Upper lobe of right lung (tissue), 1 donor: ENCODE results near the gene TRAF6. TPM values are rescaled to one million over a fixed set of nuclear protein-coding genes. Genes with fewer than 3 reads are reported as not detected.

Experiments
- ATAC-seq: fragments of 200-7000 bp; cut with Tn5 transposase; one replicate; pipeline ENCODE4 v1.9.1; 2020; ENCODE audit warnings: mild to moderate bottlenecking, moderate library complexity
- DNase-seq: peaks from one replicate; pipeline ENCODE4 v3.0.0-alpha.2; 2020
- H3K27ac ChIP-seq: fragments of 200-600 bp; one replicate; pipeline ENCODE4 v1.8.0; 2022
- H3K27me3 ChIP-seq: fragments of 200-600 bp; one replicate; pipeline ENCODE4 v1.8.0; 2022; ENCODE audit warnings: mild to moderate bottlenecking
- H3K36me3 ChIP-seq: fragments of 200-600 bp; one replicate; pipeline ENCODE4 v1.8.0; 2022
- H3K4me1 ChIP-seq: fragments of 200-600 bp; one replicate; pipeline ENCODE4 v1.8.0; 2022
- H3K4me3 ChIP-seq: fragments of 200-600 bp; one replicate; pipeline ENCODE4 v1.8.0; 2022; ENCODE audit warnings: mild to moderate bottlenecking
- H3K9me3 ChIP-seq: fragments of 200-600 bp; one replicate; pipeline ENCODE4 v1.8.0; 2022
- intact Hi-C: fragments of 100-400 bp; cut with DNase I; formaldehyde crosslinking; loops from one replicate; pipeline ENCODE4 v1.11.0; 2022
- total RNA-seq: library from RNA; stranded (reverse); fragmentation: NEBNext Ultra II Directional; extraction: Animal tissue kit (Norgen Biotek cat#: 25700); gene quantifications from one replicate; pipeline ENCODE4 v1.2.1, GENCODE V29; 2021
- TF ChIP-seq, protein P1 (sequence below): fragments of 200-600 bp; IDR thresholded peaks from one replicate; pipeline ENCODE4 v1.8.0; 2022; ENCODE audit warnings: antibody characterized with exemption
- donor health status: DM: no; HTN: yes; CAD: no; lungs with severe emphysema.

Gene TRAF6
- total RNA-seq, 1 donor from 2014 or later, result 13.5 TPM

DNA sequence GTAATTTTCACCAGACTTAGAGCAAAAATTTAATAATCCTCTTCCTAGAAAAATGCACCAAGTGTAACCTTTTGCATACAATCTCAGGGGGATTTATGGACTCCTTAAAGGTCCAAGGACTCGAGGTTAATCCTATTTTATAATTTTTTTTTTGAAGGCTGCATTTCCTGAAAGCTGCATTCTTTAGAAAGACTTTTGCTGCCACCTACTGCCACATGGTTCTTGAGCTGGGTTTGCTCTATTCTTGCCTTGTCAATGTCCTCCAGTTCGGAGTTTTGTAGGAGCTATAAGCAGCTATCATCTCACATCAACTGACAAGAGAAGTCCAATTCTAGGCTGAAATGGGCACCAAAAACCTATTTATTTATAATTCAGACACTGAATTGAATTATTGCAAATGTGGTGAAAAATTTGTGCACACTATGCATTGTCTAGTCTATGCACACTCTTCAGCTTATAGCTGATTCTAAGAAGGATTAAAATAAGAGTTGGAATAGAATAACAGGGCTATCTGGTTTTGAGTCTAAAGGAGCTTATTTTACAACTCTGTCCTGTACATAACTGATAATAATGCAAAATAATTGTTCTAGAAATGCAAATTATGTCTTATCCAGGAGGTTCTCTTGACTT, 31.3 kb downstream of the TRAF6 start:
- Histone ChIP-seq H3K36me3 (no peaks in the 10 kb centered on the region), H3K4me1 (no peaks in the 10 kb centered on the region), H3K27ac (no peak overlapping the region), H3K27me3 (no peaks in the 10 kb centered on the region), H3K9me3 (no peaks in the 10 kb centered on the region), H3K4me3 (no peak overlapping the region)
- ATAC-seq (peak; percentile 69), DNase-seq (no peak)
- TF ChIP-seq, protein P1, sequence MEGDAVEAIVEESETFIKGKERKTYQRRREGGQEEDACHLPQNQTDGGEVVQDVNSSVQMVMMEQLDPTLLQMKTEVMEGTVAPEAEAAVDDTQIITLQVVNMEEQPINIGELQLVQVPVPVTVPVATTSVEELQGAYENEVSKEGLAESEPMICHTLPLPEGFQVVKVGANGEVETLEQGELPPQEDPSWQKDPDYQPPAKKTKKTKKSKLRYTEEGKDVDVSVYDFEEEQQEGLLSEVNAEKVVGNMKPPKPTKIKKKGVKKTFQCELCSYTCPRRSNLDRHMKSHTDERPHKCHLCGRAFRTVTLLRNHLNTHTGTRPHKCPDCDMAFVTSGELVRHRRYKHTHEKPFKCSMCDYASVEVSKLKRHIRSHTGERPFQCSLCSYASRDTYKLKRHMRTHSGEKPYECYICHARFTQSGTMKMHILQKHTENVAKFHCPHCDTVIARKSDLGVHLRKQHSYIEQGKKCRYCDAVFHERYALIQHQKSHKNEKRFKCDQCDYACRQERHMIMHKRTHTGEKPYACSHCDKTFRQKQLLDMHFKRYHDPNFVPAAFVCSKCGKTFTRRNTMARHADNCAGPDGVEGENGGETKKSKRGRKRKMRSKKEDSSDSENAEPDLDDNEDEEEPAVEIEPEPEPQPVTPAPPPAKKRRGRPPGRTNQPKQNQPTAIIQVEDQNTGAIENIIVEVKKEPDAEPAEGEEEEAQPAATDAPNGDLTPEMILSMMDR, result peak; percentile 57
- intact Hi-C loops, result loop anchor here (10.0 kb wide), 1 partner anchor 184 kb away; the partner anchor contains the start of gene PRR5L

DNA sequence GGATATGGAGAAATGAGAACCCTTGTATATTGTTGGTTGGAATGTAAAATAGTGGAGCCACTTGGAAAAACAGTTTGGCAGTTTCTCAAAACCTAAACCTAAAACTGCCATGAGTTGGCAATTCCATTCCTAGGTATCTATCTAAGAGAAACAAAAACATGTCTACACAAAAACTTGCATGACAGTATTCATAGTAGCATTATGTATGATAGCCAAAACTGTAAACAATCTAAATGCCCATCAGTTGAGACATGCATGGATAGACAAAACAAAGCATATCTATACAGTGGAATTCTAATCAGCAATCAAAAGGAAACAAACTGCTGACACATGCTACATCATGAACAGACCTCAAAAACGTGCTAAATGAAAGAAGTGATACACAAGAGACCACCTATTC, 34.9 kb downstream of the TRAF6 start:
- intact Hi-C loops, result loop anchor here (10.0 kb wide), 1 partner anchor 180 kb away; the partner anchor contains the start of gene PRR5L
- H3K27ac ChIP-seq, result no peak overlapping the region
- TF ChIP-seq, protein P1, result no peak
- ATAC-seq (no peak), DNase-seq (no peak)
- H3K9me3 ChIP-seq, result no peaks in the 10 kb centered on the region
- peaks cover 6% of the 10 kb centered on the region for H3K4me1 ChIP-seq
- no peaks in the 10 kb centered on the region for H3K27me3 ChIP-seq
- H3K4me3 ChIP-seq, result no peak overlapping the region
- no peaks in the 10 kb centered on the region for H3K36me3 ChIP-seq

DNA sequence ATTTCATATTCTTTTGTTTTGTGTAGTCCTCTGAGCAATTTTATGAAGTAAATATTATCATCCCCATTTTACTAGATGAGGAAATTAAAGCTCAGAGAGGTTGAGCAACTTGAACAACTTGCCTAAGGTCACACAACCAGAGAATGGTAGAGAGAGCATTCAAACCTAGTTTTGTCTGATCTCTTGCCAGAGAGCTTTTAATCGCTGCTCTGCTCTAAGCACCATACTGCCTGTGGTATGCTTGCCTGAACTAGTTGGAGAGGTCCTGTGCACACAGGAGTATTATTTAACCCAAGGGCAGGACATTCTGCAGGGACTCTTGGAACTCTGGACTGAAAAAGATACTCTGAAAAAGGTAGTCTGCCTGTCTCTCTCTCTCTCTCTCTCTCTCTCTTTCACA, 38.5 kb downstream of the TRAF6 start:
- no peaks in the 10 kb centered on the region for H3K36me3 ChIP-seq
- H3K4me1 ChIP-seq, result peaks cover 6% of the 10 kb centered on the region
- no peaks in the 10 kb centered on the region for H3K9me3 ChIP-seq
- ATAC-seq (peak; percentile 47), DNase-seq (no peak)
- H3K27me3 ChIP-seq, result no peaks in the 10 kb centered on the region
- TF ChIP-seq, protein P1, result no peak
- intact Hi-C loops, result loop anchor here (10.0 kb wide), 1 partner anchor 177 kb away; the partner anchor contains the start of gene PRR5L
- no peak overlapping the region for H3K27ac ChIP-seq
- H3K4me3 ChIP-seq, result no peak overlapping the region

DNA sequence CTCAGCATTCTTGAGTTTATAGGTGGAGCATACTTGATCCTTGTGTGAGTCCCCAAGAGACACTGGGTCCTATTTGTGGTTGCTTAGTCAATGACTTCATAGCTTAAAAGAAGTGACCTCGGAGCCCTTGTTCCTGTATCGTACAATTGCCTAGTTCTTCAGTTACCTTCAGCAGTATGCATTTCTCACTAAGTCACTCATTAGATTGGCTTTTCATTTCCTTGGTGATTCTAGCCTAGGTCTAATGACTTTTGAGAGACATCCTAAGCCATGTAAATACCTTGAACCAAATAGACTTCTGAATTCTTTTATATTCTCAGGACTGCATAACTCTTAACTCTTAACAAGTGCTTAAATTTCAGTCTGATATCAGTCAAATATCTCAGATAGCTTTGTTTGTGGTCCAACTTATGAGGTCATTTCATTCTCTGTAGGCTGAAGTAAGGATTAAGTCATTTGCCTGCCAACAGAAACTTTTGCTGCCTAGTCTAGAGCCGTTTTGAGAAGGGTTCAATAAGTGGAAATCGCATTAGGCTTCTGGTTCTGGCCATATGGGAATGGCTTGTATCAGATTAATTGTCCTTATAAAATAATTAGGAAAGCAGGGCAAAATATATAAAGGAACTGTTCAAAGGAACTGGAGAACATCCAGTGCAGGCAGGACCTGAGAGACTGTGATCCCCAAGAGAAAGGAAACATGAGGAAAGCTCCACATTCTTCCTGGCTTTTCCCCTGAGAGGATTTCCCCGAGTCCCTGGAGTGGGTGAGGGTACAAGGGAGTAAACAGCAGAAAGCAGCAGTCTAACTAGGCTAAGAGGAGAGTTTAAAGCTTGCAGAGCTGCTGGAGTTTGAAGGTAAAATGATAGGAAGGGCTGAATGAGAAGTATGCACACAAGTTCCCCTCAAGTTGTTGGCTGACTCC, 39.9 kb downstream of the TRAF6 start:
- Histone ChIP-seq H3K9me3 (no peaks in the 10 kb centered on the region), H3K27me3 (no peaks in the 10 kb centered on the region), H3K4me3 (no peak overlapping the region), H3K4me1 (peaks cover 6% of the 10 kb centered on the region), H3K27ac (peak overlapping the region; percentile 32), H3K36me3 (no peaks in the 10 kb centered on the region)
- DNase-seq (no peak), ATAC-seq (peak; percentile 52)
- TF ChIP-seq, protein P1, result no peak
- intact Hi-C loops, result loop anchor here (10.0 kb wide), 1 partner anchor 175 kb away; the partner anchor contains the start of gene PRR5L

DNA sequence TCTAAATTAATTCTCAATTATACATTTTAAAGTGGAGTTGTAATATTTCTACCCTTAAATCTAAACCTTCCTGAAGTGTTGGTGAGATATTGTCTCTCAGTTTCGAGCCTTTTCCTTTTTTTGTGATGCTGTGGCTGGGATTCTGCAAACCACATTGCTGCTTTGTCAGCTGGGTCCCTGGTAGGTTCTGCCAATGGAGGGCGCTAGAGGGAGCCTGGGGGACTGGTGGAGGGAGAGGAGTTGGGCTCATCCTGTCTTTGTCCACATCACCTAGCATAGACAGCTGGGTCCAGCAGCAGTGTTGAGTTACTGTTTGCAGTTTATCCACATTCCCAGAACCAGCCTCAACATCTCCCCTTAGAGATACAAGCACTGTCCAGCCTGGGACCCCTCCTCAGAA, 41.0 kb downstream of the TRAF6 start:
- intact Hi-C loops, result no loop called here
- no peaks in the 10 kb centered on the region for H3K27me3 ChIP-seq
- DNase-seq (no peak), ATAC-seq (no peak)
- no peaks in the 10 kb centered on the region for H3K9me3 ChIP-seq
- H3K36me3 ChIP-seq, result no peaks in the 10 kb centered on the region
- peaks cover 6% of the 10 kb centered on the region for H3K4me1 ChIP-seq
- no peak overlapping the region for H3K4me3 ChIP-seq
- TF ChIP-seq, protein P1, result peak; percentile 9
- no peak overlapping the region for H3K27ac ChIP-seq
